NT2/D1 (cell line): Measurements from ENCODE around the gene POMGNT2.

Source experiments
- YY1 ChIP-seq: IDR thresholded peaks from 2 replicates; pipeline ENCODE4 v1.6.1; 2011; ENCODE audit not compliant: insufficient read length, insufficient read depth
- ZNF274 ChIP-seq: IDR thresholded peaks from 2 replicates; pipeline ENCODE4 v1.6.1; 2011; ENCODE audit warnings: mild to moderate bottlenecking, low read depth, low read length

- TF ChIP-seq YY1 (no peak), ZNF274 (no peak)
Observed at GRCh38 chr3:43132870-43133636, 27.2 kb upstream of the POMGNT2 start.
